ENCODE results near the gene SDR42E1. TPM values are rescaled to one million over a fixed set of nuclear protein-coding genes. Genes with fewer than 3 reads are reported as not detected.

Gene SDR42E1
- total and polyA plus RNA-seq, 2 donors (not counting 3 experiments of a cell fraction or from before 2014, with no cell fraction given), result 0.08 TPM; not detected in 1

GRCh38 chr16:82004601-82005000 lies 6.7 kb downstream of the SDR42E1 start:
- no peak overlapping the region for H3K9ac ChIP-seq (replicated peaks; ENCODE audit: extremely low read depth, insufficient read depth, low read length)
- intact Hi-C loops (cut with micrococcal nuclease), result loop anchor here (2.0 kb wide), 1 partner anchor 102 kb away; no protein-coding TSS in a partner anchor
- no peak overlapping the region for H3K27ac ChIP-seq (ENCODE audit: insufficient read depth, low read depth, low read length)
- no peaks in the 10 kb centered on the region for H3K79me2 ChIP-seq (ENCODE audit: control insufficient read depth, insufficient read depth, low read length)
- TF ChIP-seq CTCF (IDR thresholded peaks at IDR 0.05; ENCODE audit: extremely low read depth in 1 of 2, insufficient read depth in 1 of 2, low read depth in 1 of 2, low read length in 2 of 2) (no peak), JUN (IDR thresholded peaks at IDR 0.05; ENCODE audit: borderline replicate concordance, insufficient read depth, insufficient read length, low read depth) (peak; percentile 38), POLR2AphosphoS5 (IDR thresholded peaks at IDR 0.05; ENCODE audit: insufficient read depth, low read depth, low read length) (no peak), POLR2A (IDR thresholded peaks at IDR 0.05; ENCODE audit: low read depth, low read length) (no peak)
- peaks cover 12% of the 10 kb centered on the region for H3K4me1 ChIP-seq (ENCODE audit: control insufficient read depth, extremely low read depth, insufficient read depth, low read length)
- H4K20me1 ChIP-seq (replicated peaks; ENCODE audit: control insufficient read depth, extremely low read depth, insufficient read depth, low read length), result no peaks in the 10 kb centered on the region
- H3K9me3 ChIP-seq (replicated peaks; ENCODE audit: control insufficient read depth, insufficient read depth, low read length), result peaks cover 4% of the 10 kb centered on the region
- BruUV-seq (replicated peaks), result no TSS peak
- H2AFZ ChIP-seq (ENCODE audit: low read depth, low read length), result no peak overlapping the region
- H3K9me1 ChIP-seq (replicated peaks; ENCODE audit: control insufficient read depth, extremely low read depth, insufficient read depth, low read length), result no peaks in the 10 kb centered on the region
- POLR2A ChIA-PET, result no interaction called here
- H3K4me3 ChIP-seq (replicated peaks in 1 of 3; ENCODE audit: insufficient read depth in 1 of 3, low read depth in 1 of 3, low read length in 3 of 3), result no peak overlapping the region
- H3K27me3 ChIP-seq (ENCODE audit: control insufficient read depth in 2 of 2, insufficient read depth in 2 of 2, low read length in 2 of 2), result no peaks in the 10 kb centered on the region
- FAIRE-seq (no peak), DNase-seq (ENCODE audit: low read depth, low spot score) (no peak)
- dilution Hi-C loops (cut with MboI; ENCODE audit: extremely low pct_ligation_motif_present, low sequenced_read_pairs), result no loop called here
- H3K4me2 ChIP-seq (ENCODE audit: insufficient read depth, low read length), result no peak overlapping the region
- CTCF ChIA-PET, result no interaction called here
- no peaks in the 10 kb centered on the region for H3K36me3 ChIP-seq (ENCODE audit: control insufficient read depth in 2 of 2, extremely low read depth in 1 of 2, insufficient read depth in 2 of 2, low read length in 2 of 2)

GRCh38 chr16:82002831-82003230 lies 8.4 kb downstream of the SDR42E1 start:
- H3K27me3 ChIP-seq (ENCODE audit: control insufficient read depth in 2 of 2, insufficient read depth in 2 of 2, low read length in 2 of 2), result no peaks in the 10 kb centered on the region
- H3K4me1 ChIP-seq (ENCODE audit: control insufficient read depth, extremely low read depth, insufficient read depth, low read length), result peaks cover 18% of the 10 kb centered on the region
- ChIA-PET POLR2A (no interaction called here), CTCF (interaction anchor here (1.5 kb wide), 1 partner anchor 14 kb away, joined by 5 read pairs; no protein-coding TSS in a partner anchor)
- TF ChIP-seq POLR2A (IDR thresholded peaks at IDR 0.05; ENCODE audit: low read depth, low read length), result no peak
- no peak for TF ChIP-seq MYC (IDR thresholded peaks at IDR 0.05; ENCODE audit: low read depth, low read length)
- no peak for TF ChIP-seq FOS (IDR thresholded peaks at IDR 0.05; ENCODE audit: borderline replicate concordance, insufficient read depth, low read length)
- TF ChIP-seq GATA2 (IDR thresholded peaks at IDR 0.05; ENCODE audit: insufficient read depth, insufficient read length, low read depth, low read length), result no peak
- TF ChIP-seq POLR2AphosphoS5 (IDR thresholded peaks at IDR 0.05; ENCODE audit: insufficient read depth, low read depth, low read length), result no peak
- no peak for TF ChIP-seq MAX (IDR thresholded peaks at IDR 0.05; ENCODE audit: insufficient read depth, insufficient read length)
- TF ChIP-seq JUN (IDR thresholded peaks at IDR 0.05; ENCODE audit: borderline replicate concordance, insufficient read depth, insufficient read length, low read depth), result no peak
- TF ChIP-seq CTCF (IDR thresholded peaks at IDR 0.05; ENCODE audit: extremely low read depth in 1 of 2, insufficient read depth in 1 of 2, low read depth in 1 of 2, low read length in 2 of 2), result no peak
- no peak for TF ChIP-seq EZH2 (IDR thresholded peaks at IDR 0.05; ENCODE audit: borderline replicate concordance, low read depth, low read length, severe bottlenecking)
- dilution Hi-C loops (cut with MboI; ENCODE audit: extremely low pct_ligation_motif_present, low sequenced_read_pairs) (no loop called here), intact Hi-C loops (cut with micrococcal nuclease) (no loop called here)
- H2AFZ ChIP-seq (ENCODE audit: low read depth, low read length), result no peak overlapping the region
- no peaks in the 10 kb centered on the region for H3K9me3 ChIP-seq (replicated peaks; ENCODE audit: control insufficient read depth, insufficient read depth, low read length)
- H3K36me3 ChIP-seq (ENCODE audit: control insufficient read depth in 2 of 2, extremely low read depth in 1 of 2, insufficient read depth in 2 of 2, low read length in 2 of 2), result no peaks in the 10 kb centered on the region
- H3K27ac ChIP-seq (ENCODE audit: insufficient read depth, low read depth, low read length), result no peak overlapping the region
- H3K9me1 ChIP-seq (replicated peaks; ENCODE audit: control insufficient read depth, extremely low read depth, insufficient read depth, low read length), result no peaks in the 10 kb centered on the region
- DNase-seq (ENCODE audit: low read depth, low spot score), result no peak
- no TSS peak for BruUV-seq (replicated peaks)
- no peak for FAIRE-seq
- no peak overlapping the region for H3K4me2 ChIP-seq (ENCODE audit: insufficient read depth, low read length)
- no peak overlapping the region for H3K4me3 ChIP-seq (replicated peaks in 1 of 3; ENCODE audit: insufficient read depth in 1 of 3, low read depth in 1 of 3, low read length in 3 of 3)
- no peaks in the 10 kb centered on the region for H4K20me1 ChIP-seq (replicated peaks; ENCODE audit: control insufficient read depth, extremely low read depth, insufficient read depth, low read length)
- no peak overlapping the region for H3K9ac ChIP-seq (replicated peaks; ENCODE audit: extremely low read depth, insufficient read depth, low read length)
- no peaks in the 10 kb centered on the region for H3K79me2 ChIP-seq (ENCODE audit: control insufficient read depth, insufficient read depth, low read length)
